ENCODE results near the gene MAGOH. TPM values are rescaled to one million over a fixed set of nuclear protein-coding genes. Genes with fewer than 3 reads are reported as not detected.
A peak's percentile ranks its signal among the peaks of the same experiment; 100 is the strongest.

The MAGOH gene
- total RNA-seq, 2 experiments from 2014 or later, result 90.9 to 91.4 TPM

DNA sequence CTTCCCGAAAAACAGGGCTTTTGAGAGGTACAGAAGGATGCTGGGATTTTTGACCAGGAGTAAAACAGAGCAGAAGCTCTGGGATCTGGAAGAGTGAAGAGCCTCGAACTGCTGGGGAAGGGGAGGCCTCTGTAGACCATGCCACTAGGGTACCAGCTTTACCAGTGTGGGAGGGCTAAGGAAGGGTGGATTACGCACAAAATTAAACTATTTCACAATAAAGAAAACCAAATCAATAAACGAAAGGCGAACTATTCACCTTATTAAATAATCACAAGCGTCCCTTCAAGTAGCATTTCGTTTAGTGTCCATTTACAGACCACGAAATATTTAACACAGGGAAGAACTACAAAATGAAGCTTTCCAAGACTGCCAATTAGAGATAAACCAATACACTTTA is 18.6 kb downstream of the MAGOH start:
- CTCF ChIA-PET, result interaction anchor here (1.9 kb wide), 1 partner anchor 37 kb away, joined by 6 read pairs; no protein-coding TSS in a partner anchor
- intact Hi-C loops (cut with micrococcal nuclease), result no loop called here

GRCh38 chr1:53218201-53218600 is 20.1 kb downstream of the MAGOH start:
- no peak for DNase-seq
- TF ChIP-seq, protein P1, sequence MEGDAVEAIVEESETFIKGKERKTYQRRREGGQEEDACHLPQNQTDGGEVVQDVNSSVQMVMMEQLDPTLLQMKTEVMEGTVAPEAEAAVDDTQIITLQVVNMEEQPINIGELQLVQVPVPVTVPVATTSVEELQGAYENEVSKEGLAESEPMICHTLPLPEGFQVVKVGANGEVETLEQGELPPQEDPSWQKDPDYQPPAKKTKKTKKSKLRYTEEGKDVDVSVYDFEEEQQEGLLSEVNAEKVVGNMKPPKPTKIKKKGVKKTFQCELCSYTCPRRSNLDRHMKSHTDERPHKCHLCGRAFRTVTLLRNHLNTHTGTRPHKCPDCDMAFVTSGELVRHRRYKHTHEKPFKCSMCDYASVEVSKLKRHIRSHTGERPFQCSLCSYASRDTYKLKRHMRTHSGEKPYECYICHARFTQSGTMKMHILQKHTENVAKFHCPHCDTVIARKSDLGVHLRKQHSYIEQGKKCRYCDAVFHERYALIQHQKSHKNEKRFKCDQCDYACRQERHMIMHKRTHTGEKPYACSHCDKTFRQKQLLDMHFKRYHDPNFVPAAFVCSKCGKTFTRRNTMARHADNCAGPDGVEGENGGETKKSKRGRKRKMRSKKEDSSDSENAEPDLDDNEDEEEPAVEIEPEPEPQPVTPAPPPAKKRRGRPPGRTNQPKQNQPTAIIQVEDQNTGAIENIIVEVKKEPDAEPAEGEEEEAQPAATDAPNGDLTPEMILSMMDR (IDR thresholded peaks at IDR 0.05), result no peak
- Mint-ChIP-seq H3K9me3 (no peaks in the 10 kb centered on the region), H3K36me3 (ENCODE audit: low read depth) (peaks cover 11% of the 10 kb centered on the region), H3K27me3 (no peaks in the 10 kb centered on the region), H3K27ac (peak overlapping the region; percentile 68), H3K4me1 (ENCODE audit: low read depth) (peaks cover 20% of the 10 kb centered on the region), H3K4me3 (no peak overlapping the region)
- POLR2A ChIA-PET, result interaction anchor here (3.4 kb wide), 1 partner anchor 22 kb away, joined by 15 read pairs; the partner anchor contains the start of gene CPT2
- intact Hi-C loops (cut with micrococcal nuclease), result no loop called here
- no peak for ATAC-seq
- CTCF ChIA-PET, result interaction anchor here (1.9 kb wide), 1 partner anchor 36 kb away, joined by 6 read pairs; no protein-coding TSS in a partner anchor

More for the DNA sequence above, 18.6 kb downstream of the MAGOH start:
- Mint-ChIP-seq H3K4me3 (peak overlapping the region; percentile 88), H3K9me3 (no peaks in the 10 kb centered on the region), H3K36me3 (ENCODE audit: low read depth) (peaks cover 1% of the 10 kb centered on the region), H3K4me1 (ENCODE audit: low read depth) (peaks cover 20% of the 10 kb centered on the region), H3K27me3 (no peaks in the 10 kb centered on the region), H3K27ac (peak overlapping the region; percentile 97)
- POLR2A ChIA-PET, result interaction anchor here (1.1 to 3.4 kb wide), 5 partner anchors 9 to 24 kb away, joined by 3 to 15 read pairs (median 5); partner anchors contain the start of gene CPT2
- TF ChIP-seq, protein P1 (IDR thresholded peaks at IDR 0.05), result no peak
- DNase-seq, result no peak
- ATAC-seq, result no peak

DNA sequence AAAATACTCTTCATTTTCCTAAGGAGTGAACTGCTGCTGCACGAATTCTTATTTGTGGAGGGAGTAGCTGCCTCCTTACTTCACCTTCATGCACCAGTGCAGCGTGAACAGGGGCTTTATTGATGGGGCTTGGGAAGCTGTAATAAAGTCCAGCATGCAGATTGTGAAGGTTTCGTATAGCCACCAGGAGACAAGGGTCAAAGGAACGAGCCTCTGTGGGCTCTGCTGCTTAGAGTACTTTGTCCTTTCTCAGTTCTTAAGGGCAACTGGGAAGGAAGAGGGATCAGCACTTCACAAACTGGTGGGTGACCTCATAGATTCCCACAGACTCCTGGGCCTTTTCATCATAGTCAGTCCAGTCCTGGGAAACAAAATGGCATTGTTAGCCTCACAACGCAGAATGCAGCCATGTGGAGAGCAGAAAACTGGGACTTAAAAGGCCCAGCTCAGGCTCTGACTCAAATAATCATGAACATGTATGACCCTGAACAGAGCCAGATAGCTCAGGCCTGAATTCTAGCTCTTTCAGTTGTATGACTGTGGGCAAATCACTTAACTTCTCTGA is 23.9 kb downstream of the MAGOH start:
- ChIA-PET POLR2A (interaction anchor here (2.6 kb wide), 1 partner anchor 21 kb away, joined by 8 read pairs; no protein-coding TSS in a partner anchor), CTCF (interaction anchor here (1.5 kb wide), 1 partner anchor 32 kb away, joined by 3 read pairs; no protein-coding TSS in a partner anchor)
- ATAC-seq (no peak), DNase-seq (no peak)
- no peaks in the 10 kb centered on the region for H3K9me3 Mint-ChIP-seq
- intact Hi-C loops (cut with micrococcal nuclease), result no loop called here
- peaks cover 25% of the 10 kb centered on the region for H3K36me3 Mint-ChIP-seq (ENCODE audit: low read depth)
- H3K4me3 Mint-ChIP-seq, result no peak overlapping the region
- no peak overlapping the region for H3K27ac Mint-ChIP-seq
- TF ChIP-seq, protein P1 (IDR thresholded peaks at IDR 0.05), result no peak
- no peaks in the 10 kb centered on the region for H3K27me3 Mint-ChIP-seq
- peaks cover 9% of the 10 kb centered on the region for H3K4me1 Mint-ChIP-seq (ENCODE audit: low read depth)

DNA sequence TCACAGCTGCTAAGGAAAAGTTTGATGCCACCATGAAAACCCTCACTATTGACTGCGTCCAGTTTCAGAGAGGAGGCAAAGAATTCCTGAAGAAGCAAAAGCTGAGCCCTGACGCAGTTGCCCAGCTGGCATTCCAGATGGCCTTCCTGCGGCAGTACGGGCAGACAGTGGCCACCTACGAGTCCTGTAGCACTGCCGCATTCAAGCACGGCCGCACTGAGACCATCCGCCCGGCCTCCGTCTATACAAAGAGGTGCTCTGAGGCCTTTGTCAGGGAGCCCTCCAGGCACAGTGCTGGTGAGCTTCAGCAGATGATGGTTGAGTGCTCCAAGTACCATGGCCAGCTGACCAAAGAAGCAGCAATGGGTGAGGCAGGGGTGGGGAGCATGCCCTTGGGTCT is 27.4 kb downstream of the MAGOH start:
- ChIA-PET POLR2A (no interaction called here), CTCF (no interaction called here)
- DNase-seq, result no peak
- Mint-ChIP-seq H3K27ac (no peak overlapping the region), H3K36me3 (ENCODE audit: low read depth) (peaks cover 43% of the 10 kb centered on the region), H3K9me3 (peaks cover 6% of the 10 kb centered on the region), H3K4me3 (no peak overlapping the region), H3K27me3 (no peaks in the 10 kb centered on the region), H3K4me1 (ENCODE audit: low read depth) (no peaks in the 10 kb centered on the region)
- no peak for ATAC-seq
- intact Hi-C loops (cut with micrococcal nuclease), result no loop called here
- TF ChIP-seq, protein P1 (IDR thresholded peaks at IDR 0.05), result no peak

DNA sequence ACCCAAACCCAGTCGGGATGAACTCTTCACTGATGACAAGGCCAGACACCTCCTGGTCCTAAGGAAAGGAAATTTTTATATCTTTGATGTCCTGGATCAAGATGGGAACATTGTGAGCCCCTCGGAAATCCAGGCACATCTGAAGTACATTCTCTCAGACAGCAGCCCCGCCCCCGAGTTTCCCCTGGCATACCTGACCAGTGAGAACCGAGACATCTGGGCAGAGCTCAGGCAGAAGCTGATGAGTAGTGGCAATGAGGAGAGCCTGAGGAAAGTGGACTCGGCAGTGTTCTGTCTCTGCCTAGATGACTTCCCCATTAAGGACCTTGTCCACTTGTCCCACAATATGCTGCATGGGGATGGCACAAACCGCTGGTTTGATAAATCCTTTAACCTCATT is 28.0 kb downstream of the MAGOH start:
- DNase-seq, result no peak
- no peaks in the 10 kb centered on the region for H3K4me1 Mint-ChIP-seq (ENCODE audit: low read depth)

More for the DNA sequence above, 28.0 kb downstream of the MAGOH start:
- Mint-ChIP-seq H3K36me3 (ENCODE audit: low read depth) (peaks cover 48% of the 10 kb centered on the region), H3K9me3 (peaks cover 6% of the 10 kb centered on the region), H3K27me3 (no peaks in the 10 kb centered on the region), H3K27ac (no peak overlapping the region), H3K4me3 (no peak overlapping the region)
- CTCF ChIA-PET, result no interaction called here
- intact Hi-C loops (cut with micrococcal nuclease), result no loop called here
- TF ChIP-seq, protein P1 (IDR thresholded peaks at IDR 0.05), result no peak
- ATAC-seq, result no peak
- POLR2A ChIA-PET, result no interaction called here
